ENCODE data around the gene DUS2. TPM values are rescaled to one million over a fixed set of nuclear protein-coding genes. Genes with fewer than 3 reads are reported as not detected.
"Not testable (repeated sequence)": the region's sequence is repeated elsewhere in the genome, so short reads cannot be mapped to it uniquely, and the experiment has no call there.

DUS2 gene
- total RNA-seq, 4 donors from 2014 or later, result 8.4 to 12.5 (median 9.7) TPM

GRCh38 chr16:68090130-68090529, 67.0 kb downstream of the DUS2 start:
- Histone ChIP-seq H3K4me3 (no peak overlapping the region), H3K4me1 (peaks cover 43 to 84% (median 75%) of the 10 kb centered on the region in 4 donors), H3K9me3 (no peaks in the 10 kb centered on the region), H3K36me3 (no peaks in the 10 kb centered on the region), H3K27me3 (no peaks in the 10 kb centered on the region), H3K27ac (replicated peaks in 1 of 4) (no peak overlapping the region)
- no peak for DNase-seq (ENCODE audit: extremely low spot score)
- intact Hi-C loops (cut with DNase I), result no loop called here
- 64% methylated on average over 3 of the region's 3 CpGs for WGBS
- TF ChIP-seq CTCF (IDR thresholded peaks at IDR 0.05), result no peak
- TF ChIP-seq EP300 (IDR thresholded peaks at IDR 0.05), result no peak
- TF ChIP-seq POLR2A (IDR thresholded peaks at IDR 0.05; ENCODE audit: low read depth), result no peak
- no peak for TF ChIP-seq POLR2AphosphoS5 (IDR thresholded peaks at IDR 0.05)

GRCh38 chr16:68090533-68090932, 67.4 kb downstream of the DUS2 start:
- 62% methylated on average over 3 of the region's 3 CpGs for WGBS
- intact Hi-C loops (cut with DNase I), result no loop called here
- TF ChIP-seq POLR2AphosphoS5 (IDR thresholded peaks at IDR 0.05), result no peak
- TF ChIP-seq CTCF (IDR thresholded peaks at IDR 0.05), result no peak
- no peak for TF ChIP-seq POLR2A (IDR thresholded peaks at IDR 0.05; ENCODE audit: low read depth)
- no peak for TF ChIP-seq EP300 (IDR thresholded peaks at IDR 0.05)
- Histone ChIP-seq H3K9me3 (no peaks in the 10 kb centered on the region), H3K36me3 (no peaks in the 10 kb centered on the region), H3K27ac (replicated peaks in 1 of 4) (peak overlapping the region in 1 of 4 donors; percentile 11), H3K4me1 (peaks cover 48 to 88% (median 79%) of the 10 kb centered on the region in 4 donors), H3K27me3 (no peaks in the 10 kb centered on the region), H3K4me3 (no peak overlapping the region)
- DNase-seq (ENCODE audit: extremely low spot score), result no peak

- TF ChIP-seq CTCF (IDR thresholded peaks at IDR 0.05) (no peak), POLR2AphosphoS5 (IDR thresholded peaks at IDR 0.05) (no peak), EP300 (IDR thresholded peaks at IDR 0.05) (no peak), POLR2A (IDR thresholded peaks at IDR 0.05; ENCODE audit: low read depth) (no peak)
- intact Hi-C loops (cut with DNase I), result no loop called here
- Histone ChIP-seq H3K36me3 (no peaks in the 10 kb centered on the region), H3K27ac (replicated peaks in 1 of 4) (peak overlapping the region in 2 of 4 donors; percentile 11 to 21), H3K27me3 (no peaks in the 10 kb centered on the region), H3K4me1 (peaks cover 48 to 92% (median 81%) of the 10 kb centered on the region in 4 donors), H3K4me3 (no peak overlapping the region), H3K9me3 (no peaks in the 10 kb centered on the region)
- 84% methylated on average over 5 of the region's 5 CpGs for WGBS
- no peak for DNase-seq (ENCODE audit: extremely low spot score)
These were observed 68.5 kb downstream of the DUS2 start for GRCh38 chr16:68091380-68092261.

GRCh38 chr16:68092275-68092674, 69.2 kb downstream of the DUS2 start:
- intact Hi-C loops (cut with DNase I), result not testable (repeated sequence)
- WGBS, result 83% methylated on average over 10 of the region's 10 CpGs

GRCh38 chr16:68093816-68094613, 70.9 kb downstream of the DUS2 start:
- 85% methylated on average over 5 of the region's 5 CpGs for WGBS
- intact Hi-C loops (cut with DNase I), result no loop called here
- Histone ChIP-seq H3K4me3 (no peak overlapping the region), H3K27ac (replicated peaks in 1 of 4) (no peak overlapping the region), H3K4me1 (peaks cover 36 to 68% (median 60%) of the 10 kb centered on the region in 4 donors), H3K27me3 (no peaks in the 10 kb centered on the region), H3K36me3 (no peaks in the 10 kb centered on the region), H3K9me3 (no peaks in the 10 kb centered on the region)
- TF ChIP-seq CTCF (IDR thresholded peaks at IDR 0.05), result peak; percentile 19 to 41 (median 21)
- TF ChIP-seq POLR2A (IDR thresholded peaks at IDR 0.05; ENCODE audit: low read depth), result no peak
- no peak for TF ChIP-seq EP300 (IDR thresholded peaks at IDR 0.05)
- TF ChIP-seq POLR2AphosphoS5 (IDR thresholded peaks at IDR 0.05), result no peak
- DNase-seq (ENCODE audit: extremely low spot score), result no peak

More at GRCh38 chr16:68092275-68092674, 69.2 kb downstream of the DUS2 start:
- H3K27ac ChIP-seq (replicated peaks in 1 of 4), result peak overlapping the region in 1 of 4 donors; percentile 21
- not testable (repeated sequence) for H3K27me3 ChIP-seq; H3K36me3 ChIP-seq; H3K4me3 ChIP-seq; DNase-seq (ENCODE audit: extremely low spot score); H3K9me3 ChIP-seq
- H3K4me1 ChIP-seq, result peaks cover 48 to 86% (median 75%) of the 10 kb centered on the region in 4 donors

Measured in esophagus muscularis mucosa (tissue), 4 donors.